HUES64 (cell line): ENCODE results near the gene TSEN2.

Experiments
- H3K27ac ChIP-seq: 2 replicates; pipeline ENCODE4 v1.7.0; 2013; ENCODE audit warnings: low read depth, low read length, inconsistent platforms
- H3K27me3 ChIP-seq: 2 replicates; pipeline ENCODE4 v1.6.1; 2013; ENCODE audit warnings: mild to moderate bottlenecking, low read length; ENCODE audit not compliant: insufficient read depth
- H3K36me3 ChIP-seq: 2 replicates; pipeline ENCODE4 v1.6.1; 2013; ENCODE audit warnings: mild to moderate bottlenecking, low read length; ENCODE audit not compliant: insufficient read depth
- H3K4me1 ChIP-seq: 2 replicates; pipeline ENCODE4 v1.6.1; 2013; ENCODE audit warnings: mild to moderate bottlenecking, low read length, moderate library complexity; ENCODE audit not compliant: insufficient read depth
- H3K4me3 ChIP-seq: 2 replicates; pipeline ENCODE4 v1.5.1; 2013; ENCODE audit warnings: mild to moderate bottlenecking, low read length, moderate library complexity
- H3K9ac ChIP-seq: 2 replicates; pipeline ENCODE4 v1.6.1; 2013; ENCODE audit warnings: mild to moderate bottlenecking, low read depth, low read length
- H3K9me3 ChIP-seq: 2 replicates; pipeline ENCODE4 v1.6.1; 2013; ENCODE audit warnings: low read depth, low read length; ENCODE audit not compliant: insufficient read depth
- WGBS: fragments of 150-250, 120-280 bp; methylation state at CpG from one replicate; pipeline ENCODE4 v1.1.7; 2013; ENCODE audit warnings: missing lambda C conversion rate; 5-methylcytosine and 5-hydroxymethylcytosine counted together

The TSEN2 gene

DNA sequence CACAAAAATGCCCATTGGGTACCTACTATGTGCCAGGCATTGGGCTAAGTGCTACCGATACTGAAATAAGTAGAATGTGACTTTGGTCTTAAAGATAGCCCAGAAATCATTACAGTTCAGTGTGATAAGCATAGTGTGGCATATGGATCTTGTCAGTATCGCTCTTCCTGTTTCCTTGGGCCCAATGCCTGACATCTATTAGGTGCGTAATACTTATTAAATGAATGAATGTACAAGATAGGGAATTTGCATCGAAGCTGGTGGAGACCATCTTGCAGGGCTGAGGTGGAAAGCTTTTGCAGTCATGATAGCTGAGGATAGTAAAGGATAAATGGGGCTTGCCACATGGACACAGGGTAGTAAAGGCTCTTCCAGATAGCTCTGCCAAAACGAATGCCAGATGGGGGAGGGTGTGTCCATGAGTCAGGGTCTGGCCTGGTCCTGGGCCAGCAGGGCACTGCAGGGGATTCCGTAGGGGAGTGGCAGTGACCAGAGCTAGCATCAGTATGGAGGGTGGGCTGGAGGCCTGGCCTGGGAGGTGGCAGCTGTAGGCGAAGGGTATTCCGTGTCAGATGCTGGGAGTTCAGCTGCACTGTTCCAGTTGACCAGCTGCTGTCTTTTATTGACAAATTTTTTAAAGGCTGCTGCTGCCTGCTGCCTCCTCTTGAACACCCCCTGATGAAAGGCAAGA is 23.5 kb downstream of the TSEN2 start:
- Histone ChIP-seq H3K27me3 (no peaks in the 10 kb centered on the region), H3K4me3 (no peak overlapping the region), H3K9ac (no peak overlapping the region), H3K9me3 (no peaks in the 10 kb centered on the region), H3K36me3 (peaks cover 69% of the 10 kb centered on the region), H3K4me1 (peaks cover 8% of the 10 kb centered on the region; the same call in 1 of the 2 replicates), H3K27ac (no peak overlapping the region)
- WGBS: 83% methylated on average over 8 of the region's 8 CpGs

- Histone ChIP-seq H3K36me3 (peaks cover 69% of the 10 kb centered on the region), H3K27me3 (no peaks in the 10 kb centered on the region), H3K4me1 (peaks cover 8% of the 10 kb centered on the region; the same call in 1 of the 2 replicates), H3K9ac (no peak overlapping the region), H3K27ac (no peak overlapping the region), H3K4me3 (no peak overlapping the region), H3K9me3 (no peaks in the 10 kb centered on the region)
- WGBS: 62% methylated on average over 5 of the region's 5 CpGs
These were observed 24.0 kb downstream of the TSEN2 start for GRCh38 chr3:12508291-12508700.

GRCh38 chr3:12509466-12509865 is 25.2 kb downstream of the TSEN2 start:
- Histone ChIP-seq H3K4me3 (no peak overlapping the region), H3K36me3 (peaks cover 66% of the 10 kb centered on the region), H3K9ac (no peak overlapping the region), H3K27me3 (no peaks in the 10 kb centered on the region), H3K4me1 (peaks cover 8% of the 10 kb centered on the region; the same call in 1 of the 2 replicates), H3K9me3 (no peaks in the 10 kb centered on the region), H3K27ac (no peak overlapping the region)
- 95% methylated on average over 3 of the region's 3 CpGs for whole genome bisulfite sequencing

- Histone ChIP-seq H3K27me3 (no peaks in the 10 kb centered on the region), H3K9me3 (no peaks in the 10 kb centered on the region), H3K27ac (no peak overlapping the region), H3K36me3 (peaks cover 65% of the 10 kb centered on the region), H3K4me3 (no peak overlapping the region), H3K4me1 (peaks cover 6% of the 10 kb centered on the region; the same call in 1 of the 2 replicates), H3K9ac (no peak overlapping the region)
- WGBS: 95% methylated on average over 2 of the region's 4 CpGs
These were observed 28.3 kb downstream of the TSEN2 start for GRCh38 chr3:12512534-12513118.

- no peaks in the 10 kb centered on the region for H3K9me3 ChIP-seq
- WGBS: 95% methylated on average over 5 of the region's 5 CpGs
- H3K4me1 ChIP-seq: no peaks in the 10 kb centered on the region
- no peak overlapping the region for H3K4me3 ChIP-seq
- H3K27ac ChIP-seq: no peak overlapping the region
- H3K27me3 ChIP-seq: no peaks in the 10 kb centered on the region
- H3K36me3 ChIP-seq: peaks cover 70% of the 10 kb centered on the region
- H3K9ac ChIP-seq: no peak overlapping the region
These were observed 29.6 kb downstream of the TSEN2 start for GRCh38 chr3:12513694-12514446.

GRCh38 chr3:12515631-12516030 is 31.4 kb downstream of the TSEN2 start:
- H3K9ac ChIP-seq: no peak overlapping the region
- H3K4me1 ChIP-seq: no peaks in the 10 kb centered on the region
- no peaks in the 10 kb centered on the region for H3K27me3 ChIP-seq
- peaks cover 59% of the 10 kb centered on the region for H3K36me3 ChIP-seq
- H3K4me3 ChIP-seq: no peak overlapping the region
- no peaks in the 10 kb centered on the region for H3K9me3 ChIP-seq
- no peak overlapping the region for H3K27ac ChIP-seq

DNA sequence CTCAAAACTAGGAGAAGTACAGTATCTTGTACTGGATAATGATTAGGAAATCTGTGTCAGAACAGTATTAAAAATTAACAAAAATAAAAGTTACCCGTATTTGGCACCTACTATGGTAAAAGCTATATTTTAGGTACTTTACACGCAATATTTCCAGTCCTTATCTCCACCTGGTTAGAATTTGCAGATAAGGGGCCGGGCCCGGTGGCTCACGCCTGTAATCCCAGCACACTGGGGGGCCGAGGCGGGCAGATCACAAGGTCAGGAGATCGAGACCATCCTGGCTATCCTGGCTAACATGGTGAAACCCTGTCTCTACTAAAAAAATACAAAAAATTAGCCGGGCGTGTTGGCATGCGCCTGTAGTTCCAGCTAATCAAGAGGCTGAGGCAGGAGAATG is 32.6 kb downstream of the TSEN2 start:
- no peak overlapping the region for H3K27ac ChIP-seq
- WGBS: 92% methylated on average over 11 of the region's 11 CpGs
- H3K9ac ChIP-seq: no peak overlapping the region
- H3K9me3 ChIP-seq: no peaks in the 10 kb centered on the region
- H3K4me3 ChIP-seq: no peak overlapping the region
- H3K4me1 ChIP-seq: no peaks in the 10 kb centered on the region
- H3K36me3 ChIP-seq: peaks cover 59% of the 10 kb centered on the region
- no peaks in the 10 kb centered on the region for H3K27me3 ChIP-seq

DNA sequence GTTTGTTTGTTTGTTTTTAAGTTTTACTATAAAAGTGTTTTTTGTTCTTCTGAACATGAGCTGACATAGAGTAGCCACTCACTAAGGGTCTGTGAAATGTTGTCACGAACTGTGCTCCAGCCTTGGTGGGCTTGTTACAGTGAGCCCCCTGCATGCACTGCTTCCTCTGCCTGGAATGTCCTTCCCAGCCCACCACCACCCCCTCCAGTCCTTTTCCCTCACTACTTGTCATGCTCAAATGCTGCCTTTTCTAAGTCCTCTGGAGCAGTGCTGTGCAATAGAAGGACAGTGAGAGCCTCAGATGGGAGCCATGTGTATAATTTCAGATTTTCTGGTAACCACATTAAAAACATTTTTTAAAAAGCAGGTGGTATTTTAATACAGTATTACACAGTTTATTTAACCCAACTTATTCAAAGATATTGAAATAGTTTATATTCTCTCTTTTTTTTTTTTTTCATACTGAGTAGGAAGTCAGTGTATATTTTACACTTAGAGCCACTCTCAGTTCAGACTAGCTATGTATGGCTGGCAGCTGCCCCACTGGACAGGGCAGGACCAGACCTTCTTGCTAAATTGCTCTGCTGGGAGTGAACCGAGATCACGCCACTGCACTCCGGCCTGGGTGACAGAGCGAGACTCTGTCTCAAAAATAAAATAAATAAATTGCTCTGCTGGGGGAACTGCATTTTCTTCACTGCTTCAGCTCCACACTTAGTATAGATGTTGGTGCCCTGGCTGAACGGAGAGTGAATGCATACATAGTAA is 34.2 kb downstream of the TSEN2 start:
- Histone ChIP-seq H3K27ac (no peak overlapping the region), H3K9me3 (no peaks in the 10 kb centered on the region), H3K36me3 (peaks cover 57% of the 10 kb centered on the region), H3K4me3 (no peak overlapping the region), H3K4me1 (no peaks in the 10 kb centered on the region), H3K27me3 (no peaks in the 10 kb centered on the region), H3K9ac (no peak overlapping the region)
- WGBS: 91% methylated on average over 6 of the region's 6 CpGs

DNA sequence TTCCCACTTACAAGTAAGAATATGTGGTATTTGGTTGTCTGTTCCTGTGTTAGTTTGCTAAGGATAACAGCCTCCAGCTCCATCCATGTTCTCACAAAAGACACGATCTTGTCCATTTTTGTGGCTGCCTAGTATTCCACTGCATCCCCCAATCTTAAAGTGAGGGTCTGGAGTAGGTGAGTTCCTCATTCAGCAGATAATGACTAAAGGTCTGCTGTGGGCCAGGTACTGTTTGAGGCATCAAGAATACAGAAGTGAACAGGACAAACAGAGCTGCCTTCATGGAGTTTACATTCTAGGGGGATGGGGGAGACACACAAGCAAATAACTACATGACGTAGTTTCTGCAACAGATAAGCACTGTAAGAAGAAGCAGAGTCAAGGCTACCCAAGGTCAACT is 36.7 kb downstream of the TSEN2 start:
- no peak overlapping the region for H3K9ac ChIP-seq
- 87% methylated on average over 2 of the region's 2 CpGs for WGBS
- no peaks in the 10 kb centered on the region for H3K27me3 ChIP-seq
- H3K36me3 ChIP-seq: peaks cover 47% of the 10 kb centered on the region
- no peak overlapping the region for H3K27ac ChIP-seq
- H3K9me3 ChIP-seq: no peaks in the 10 kb centered on the region
- H3K4me3 ChIP-seq: no peak overlapping the region
- no peaks in the 10 kb centered on the region for H3K4me1 ChIP-seq

- no peaks in the 10 kb centered on the region for H3K27me3 ChIP-seq
- H3K4me3 ChIP-seq: no peak overlapping the region
- H3K27ac ChIP-seq: no peak overlapping the region
- no CpG with 5 or more reads among the region's 1 CpG for WGBS
- no peak overlapping the region for H3K9ac ChIP-seq
- peaks cover 56% of the 10 kb centered on the region for H3K36me3 ChIP-seq
- no peaks in the 10 kb centered on the region for H3K4me1 ChIP-seq
- H3K9me3 ChIP-seq: no peaks in the 10 kb centered on the region
These were observed 38.4 kb downstream of the TSEN2 start for GRCh38 chr3:12522721-12523120.

DNA sequence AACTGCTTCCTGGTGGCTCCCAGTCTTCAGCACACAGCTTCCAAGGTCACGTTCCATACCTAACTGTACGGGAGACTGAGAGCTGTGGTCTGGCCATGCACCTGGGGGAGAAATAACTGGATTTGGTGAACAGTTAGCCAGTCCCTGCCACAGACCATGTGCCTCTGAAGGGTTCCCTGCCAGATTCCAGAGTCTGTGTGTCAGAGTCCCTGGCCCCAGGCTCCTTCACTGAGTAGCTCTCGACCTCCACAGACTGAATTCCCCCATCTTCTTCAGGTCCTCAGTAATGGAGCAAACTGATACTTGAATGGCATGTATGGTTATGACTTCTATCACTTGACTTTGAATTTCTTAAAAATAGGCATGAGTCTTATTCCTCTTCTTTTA is 43.5 kb downstream of the TSEN2 start:
- Histone ChIP-seq H3K9ac (no peak overlapping the region), H3K36me3 (peaks cover 67% of the 10 kb centered on the region), H3K27ac (no peak overlapping the region), H3K4me3 (no peak overlapping the region), H3K9me3 (no peaks in the 10 kb centered on the region), H3K4me1 (no peaks in the 10 kb centered on the region), H3K27me3 (no peaks in the 10 kb centered on the region)
- WGBS: 100% methylated on average over 3 of the region's 3 CpGs
